Endothelial cell of umbilical vein (primary cell): Measurements from ENCODE around the gene MYO7B. TPM values are rescaled to one million over a fixed set of nuclear protein-coding genes. Genes with fewer than 3 reads are reported as not detected.

ENCODE experiments used
- BruUV-seq: library from RNA; stranded (reverse); fragments of 400-500 nt; replicated peaks from 2 replicates; lab custom pipeline; 2021; lab: Mats Ljungman, UMichigan
- CTCF ChIA-PET: fragments of 300-600, 350-600 bp; sonication (Branson Sonifier 250); formaldehyde crosslinking; loops from one replicate; lab custom pipeline; 2021; ENCODE audit warnings: antibody characterized with exemption, inconsistent platforms; lab: Charles Lee
- POLR2A ChIA-PET: fragments of 300-600, 350-600 bp; sonication (Branson Sonifier 250); formaldehyde crosslinking; loops from one replicate; lab custom pipeline; 2021; ENCODE audit warnings: antibody characterized with exemption, inconsistent platforms; lab: Charles Lee
- DNase-seq: peaks from one replicate; pipeline ENCODE4 v3.0.0-alpha.2; 2011; ENCODE audit warnings: low read depth, low spot score
- FAIRE-seq: peaks from 2 replicates; lab custom pipeline; 2011; peaks lifted over from hg19 to GRCh38; lab: Jason Lieb, UNC
- H2AFZ ChIP-seq: 2 replicates; pipeline ENCODE4 v1.6.0; 2012; ENCODE audit warnings: low read depth, low read length, control low read depth, inconsistent platforms
- H3K27ac ChIP-seq: 2 replicates; pipeline ENCODE4 v1.5.1; 2011; ENCODE audit warnings: low read depth, mild to moderate bottlenecking, control low read depth, low read length, moderate library complexity; ENCODE audit not compliant: insufficient read depth
- H3K27me3 ChIP-seq, 2 experiments: 2 replicates each; pipeline versions ENCODE4 v1.6.0 to v1.6.1; 2011; ENCODE audit warnings: low read length in 2 of 2, mixed read lengths in 1 of 2; ENCODE audit not compliant: control insufficient read depth in 2 of 2, insufficient read depth in 2 of 2
- H3K36me3 ChIP-seq, 2 experiments: 2 replicates in 1 of 2; 3 replicates in 1 of 2; pipeline ENCODE4 v1.5.1; 2011; ENCODE audit warnings: low read length in 2 of 2, mild to moderate bottlenecking in 1 of 2, moderate library complexity in 1 of 2; ENCODE audit not compliant: control insufficient read depth in 2 of 2, insufficient read depth in 2 of 2; ENCODE audit errors: extremely low read depth in 1 of 2
- H3K4me1 ChIP-seq: 3 replicates; pipeline ENCODE4 v1.5.1; 2011; ENCODE audit warnings: mild to moderate bottlenecking, low read length; ENCODE audit not compliant: control insufficient read depth, insufficient read depth; ENCODE audit errors: extremely low read depth
- H3K4me2 ChIP-seq: 2 replicates; pipeline ENCODE4 v1.6.1; 2011; ENCODE audit warnings: low read length, control low read depth, mixed read lengths; ENCODE audit not compliant: insufficient read depth
- H3K4me3 ChIP-seq, 3 experiments: fragments of 200-600 bp in 1 of 3; sonication (generic), shearing (Covaris generic) in 1 of 3; replicated peaks in 1 of 3; 2 replicates each; pipeline ENCODE4 v1.5.1; 2011 to 2016; ENCODE audit warnings: control low read depth in 3 of 3, low read length in 3 of 3, mild to moderate bottlenecking in 2 of 3, inconsistent platforms in 1 of 3, low read depth in 1 of 3, moderate library complexity in 1 of 3; ENCODE audit not compliant: insufficient read depth in 1 of 3
- H3K79me2 ChIP-seq: 2 replicates; pipeline ENCODE4 v1.6.0; 2012; ENCODE audit warnings: low read length, inconsistent platforms; ENCODE audit not compliant: control insufficient read depth, insufficient read depth
- H3K9ac ChIP-seq: replicated peaks from 2 replicates; pipeline ENCODE3; 2011; ENCODE audit warnings: low read length, control low read depth; ENCODE audit not compliant: insufficient read depth; ENCODE audit errors: extremely low read depth
- H3K9me1 ChIP-seq: replicated peaks from 3 replicates; pipeline ENCODE4 v1.6.0; 2011; ENCODE audit warnings: mild to moderate bottlenecking, low read length; ENCODE audit not compliant: control insufficient read depth, insufficient read depth; ENCODE audit errors: extremely low read depth
- H3K9me3 ChIP-seq: replicated peaks from 2 replicates; pipeline ENCODE4 v1.5.1; 2012; ENCODE audit warnings: low read length, inconsistent platforms; ENCODE audit not compliant: control insufficient read depth, insufficient read depth
- H4K20me1 ChIP-seq: replicated peaks from 2 replicates; pipeline ENCODE3; 2011; ENCODE audit warnings: mild to moderate bottlenecking, low read length; ENCODE audit not compliant: control insufficient read depth, insufficient read depth; ENCODE audit errors: extremely low read depth
- CTCF ChIP-seq, 2 donors: IDR thresholded peaks; 1 replicate in 1 of 2; 2 replicates in 1 of 2; pipeline ENCODE4 v1.5.1; 2011; ENCODE audit warnings: low read length in 2 of 2, mild to moderate bottlenecking in 2 of 2, moderate library complexity in 2 of 2, control low read depth in 1 of 2, inconsistent platforms in 1 of 2, low read depth in 1 of 2; ENCODE audit not compliant: insufficient read depth in 1 of 2; ENCODE audit errors: extremely low read depth in 1 of 2
- EZH2 ChIP-seq: IDR thresholded peaks from 2 replicates; pipeline ENCODE4 v1.6.1; 2012; ENCODE audit warnings: borderline replicate concordance, low read depth, mild to moderate bottlenecking, moderate library complexity, low read length, inconsistent platforms; ENCODE audit not compliant: severe bottlenecking
- FOS ChIP-seq: IDR thresholded peaks from 2 replicates; pipeline ENCODE4 v1.6.1; 2011; ENCODE audit warnings: mild to moderate bottlenecking, low read length, moderate library complexity, borderline replicate concordance; ENCODE audit not compliant: insufficient read depth
- GATA2 ChIP-seq: IDR thresholded peaks from 2 replicates; pipeline ENCODE4 v1.7.0; 2011; ENCODE audit warnings: low read depth, mild to moderate bottlenecking, moderate library complexity, mixed read lengths, low read length; ENCODE audit not compliant: insufficient read length, insufficient read depth
- JUN ChIP-seq: IDR thresholded peaks from 2 replicates; pipeline ENCODE4 v1.6.1; 2011; ENCODE audit warnings: borderline replicate concordance, low read depth; ENCODE audit not compliant: insufficient read length, insufficient read depth
- MAX ChIP-seq: IDR thresholded peaks from 2 replicates; pipeline ENCODE4 v1.6.1; 2011; ENCODE audit not compliant: insufficient read depth, insufficient read length
- MYC ChIP-seq: IDR thresholded peaks from one replicate; pipeline ENCODE4 v1.6.1; 2011; ENCODE audit warnings: mild to moderate bottlenecking, low read depth, low read length
- POLR2A ChIP-seq: IDR thresholded peaks from 2 replicates; pipeline ENCODE4 v1.6.1; 2012; ENCODE audit warnings: low read depth, mild to moderate bottlenecking, control low read depth, low read length
- POLR2AphosphoS5 ChIP-seq: IDR thresholded peaks from 2 replicates; pipeline ENCODE4 v1.6.1; 2012; ENCODE audit warnings: low read depth, mild to moderate bottlenecking, control low read depth, low read length, moderate library complexity; ENCODE audit not compliant: insufficient read depth
- dilution Hi-C: fragments of 300-500 bp; cut with MboI; formaldehyde crosslinking; loops from one replicate; pipeline ENCODE4 v1.15.0; 2019; ENCODE audit warnings: low sequenced_read_pairs; ENCODE audit not compliant: extremely low pct_ligation_motif_present
- intact Hi-C: fragments of 100-400 bp; cut with micrococcal nuclease; formaldehyde crosslinking; loops from one replicate; pipeline ENCODE4 v1.10.0; 2022
- polyA plus RNA-seq, 4 experiments: library from polyadenylated mRNA; depleted of rRNA in 3 of 4; stranded (reverse) in 3 of 4; unstranded in 1 of 4; fragments of >200 nt; gene quantifications; 2 replicates each; pipeline versions ENCODE4 v1.2.1 to v1.2.3, GENCODE V29; 2011 to 2012; ENCODE audit warnings: missing spikeins in 1 of 4
- total RNA-seq: library from RNA; stranded (reverse); gene quantifications from 2 replicates; pipeline ENCODE4 v1.2.3, GENCODE V29; 2021

MYO7B gene
- total and polyA plus RNA-seq, 2 donors (not counting 3 experiments of a cell fraction or from before 2014, with no cell fraction given), result 0.17 TPM; not detected in 1

GRCh38 chr2:127504552-127505430 is 30.7 kb upstream of the MYO7B start:
- BruUV-seq, result TSS peak; percentile 85
- H3K4me2 ChIP-seq, result no peak overlapping the region
- no peak overlapping the region for H3K4me3 ChIP-seq
- no peaks in the 10 kb centered on the region for H3K9me1 ChIP-seq
- intact Hi-C loops (loop anchor here (5.0 kb wide), 1 partner anchor 198 kb away; the partner anchor contains the start of gene SFT2D3), dilution Hi-C loops (no loop called here)
- POLR2A ChIA-PET, result no interaction called here
- FAIRE-seq (no peak), DNase-seq (no peak)
- no peaks in the 10 kb centered on the region for H3K27me3 ChIP-seq
- H3K36me3 ChIP-seq, result peaks cover 11 to 26% of the 10 kb centered on the region in 2 experiments
- CTCF ChIA-PET, result interaction anchor here (0.9 to 1.7 kb wide), 3 partner anchors 26 to 191 kb away, joined by 3 to 5 read pairs (median 3); no protein-coding TSS in a partner anchor
- peaks cover 21% of the 10 kb centered on the region for H3K4me1 ChIP-seq
- H3K9me3 ChIP-seq, result no peaks in the 10 kb centered on the region
- TF ChIP-seq MAX (no peak), POLR2A (no peak), JUN (no peak), POLR2AphosphoS5 (no peak), MYC (no peak), GATA2 (no peak), EZH2 (no peak), FOS (no peak), CTCF (IDR thresholded peaks at IDR 0.05; ENCODE audit: extremely low read depth in 1 of 2, insufficient read depth in 1 of 2, low read depth in 1 of 2, low read length in 2 of 2) (no peak)
- no peak overlapping the region for H3K27ac ChIP-seq
- H3K79me2 ChIP-seq, result peaks cover 42% of the 10 kb centered on the region
- H4K20me1 ChIP-seq, result no peaks in the 10 kb centered on the region
- no peak overlapping the region for H3K9ac ChIP-seq
- no peak overlapping the region for H2AFZ ChIP-seq
